ENCODE results near the gene SPRR5.

GRCh38 chr1:152997901-152998300 is 50.9 kb downstream of the SPRR5 start:
- TF ChIP-seq CTCF (IDR thresholded peaks at IDR 0.05) (no peak), POLR2A (IDR thresholded peaks at IDR 0.05) (no peak)

All from esophagus squamous epithelium (tissue), 4 donors.